ENCODE measurements around the gene RBM15B.

RBM15B gene

DNA sequence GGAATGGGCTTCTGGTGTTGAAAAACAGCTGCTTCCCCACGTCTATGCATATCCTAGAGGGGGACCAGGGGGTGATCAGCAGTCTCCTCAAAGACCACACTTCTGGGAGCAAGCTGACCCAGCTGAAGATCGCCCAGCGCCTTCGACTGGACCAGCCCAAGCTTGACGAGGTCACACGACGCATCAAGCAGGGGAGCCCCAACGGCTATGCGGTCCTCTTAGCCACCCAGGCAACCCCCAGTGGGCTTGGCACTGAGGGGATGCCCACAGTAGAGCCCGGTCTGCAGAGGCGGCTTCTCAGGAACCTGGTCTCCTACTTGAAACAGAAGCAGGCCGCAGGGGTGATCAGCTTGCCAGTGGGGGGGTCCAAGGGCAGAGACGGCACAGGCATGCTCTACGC, 2.5 kb downstream of the RBM15B start:
- no peak for DNase-seq

- no peak for DNase-seq
These were observed 3.5 kb downstream of the RBM15B start for GRCh38 chr3:51394541-51394940.

DNA sequence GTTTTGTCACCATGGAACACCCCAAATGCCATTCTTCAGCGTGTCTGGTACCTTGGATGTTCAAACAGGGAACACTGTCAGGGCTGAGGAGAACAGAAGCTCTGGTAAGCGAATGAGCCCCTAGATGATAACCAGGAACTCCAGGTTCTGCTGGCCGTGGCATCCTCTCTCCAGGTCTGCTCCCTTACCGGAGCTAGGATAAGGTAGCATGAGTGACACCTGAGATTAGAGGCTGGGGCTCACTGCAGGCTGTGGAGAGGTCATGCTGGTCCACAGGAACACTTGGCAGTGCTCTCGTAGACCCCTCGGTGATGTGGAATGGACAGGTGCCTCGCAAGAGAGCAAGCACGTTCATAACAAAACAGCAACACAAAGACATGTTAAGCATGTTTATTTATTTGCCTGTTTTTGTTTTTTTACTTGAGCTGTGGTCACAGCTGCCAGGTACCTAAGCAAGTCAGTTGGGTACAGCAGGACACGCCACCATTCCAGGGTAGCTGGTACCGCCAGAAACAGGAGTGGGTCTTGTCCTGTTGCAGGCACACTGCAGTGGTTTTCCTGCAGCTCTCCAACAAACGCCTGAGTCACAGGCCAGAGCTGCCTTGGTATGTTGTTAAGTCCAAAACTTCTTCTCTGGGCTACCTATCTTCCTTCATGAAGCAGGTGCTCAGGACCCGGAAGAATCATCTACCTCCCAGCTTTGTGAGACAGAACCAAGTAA, 4.6 kb downstream of the RBM15B start:
- no peak for DNase-seq

- DNase-seq = no peak
These were observed 5.3 kb downstream of the RBM15B start for GRCh38 chr3:51396401-51396800.

DNA sequence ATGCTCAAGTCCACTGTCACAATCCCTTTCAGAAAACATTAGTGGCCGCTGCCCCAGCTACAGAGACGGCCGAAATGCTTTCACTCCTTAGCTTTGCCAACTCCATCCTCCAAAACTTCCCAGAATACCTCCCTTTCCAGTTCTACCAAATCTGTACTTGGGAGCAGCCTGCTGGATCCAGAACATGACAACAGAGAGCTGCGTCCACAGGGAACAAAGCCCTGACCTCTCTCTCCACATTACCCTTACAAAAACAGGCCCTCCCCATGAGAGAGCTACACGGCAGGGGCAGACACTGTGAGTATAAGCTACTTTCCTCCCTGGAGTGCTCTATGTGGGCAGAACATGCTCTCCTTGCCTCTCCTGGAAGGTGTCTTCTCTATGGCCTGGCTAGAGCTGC, 6.3 kb downstream of the RBM15B start:
- no peak for DNase-seq

GRCh38 chr3:51398595-51399310, 7.7 kb downstream of the RBM15B start:
- no peak for DNase-seq

DNA sequence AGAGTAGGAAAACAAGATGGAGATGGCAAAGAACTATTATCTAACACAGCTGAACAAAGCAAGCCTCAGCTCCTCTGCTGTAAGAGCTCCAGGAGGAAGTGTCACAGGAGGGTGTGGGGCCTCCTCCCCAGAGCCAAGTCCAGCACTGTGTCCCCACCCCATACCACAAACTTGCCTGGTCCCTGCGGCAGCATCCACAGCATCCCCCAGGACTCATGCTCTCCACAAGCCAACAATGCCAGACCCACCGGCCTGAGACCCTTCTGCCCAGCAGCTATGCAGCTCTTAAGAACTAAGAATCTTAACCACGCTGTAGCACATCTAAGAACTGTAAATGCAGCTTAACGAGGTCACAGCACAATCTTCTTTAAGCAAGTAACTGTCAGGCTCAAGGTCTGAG, 9.1 kb downstream of the RBM15B start:
- DNase-seq = no peak

DNA sequence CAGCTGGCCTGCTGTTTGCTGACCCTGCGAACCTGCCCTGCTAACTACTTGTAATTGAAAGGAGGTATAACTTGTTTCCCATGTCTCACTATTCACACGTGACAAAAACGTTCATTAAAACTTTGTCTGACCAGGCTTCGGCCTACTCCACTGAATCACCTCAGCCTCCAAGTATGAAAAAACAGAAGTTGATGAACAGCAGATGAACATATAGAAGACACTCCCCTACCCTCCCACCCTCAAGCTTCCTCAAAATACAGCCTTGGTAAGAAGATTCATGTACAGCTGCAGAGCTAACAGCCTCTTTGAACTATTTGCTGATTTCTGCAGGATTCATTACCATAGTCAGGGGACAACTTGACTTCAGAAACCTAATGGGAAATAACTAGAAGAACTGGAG, 10.7 kb downstream of the RBM15B start:
- no peak for DNase-seq

GRCh38 chr3:51403675-51404074, 12.6 kb downstream of the RBM15B start:
- no peak for DNase-seq

DNA sequence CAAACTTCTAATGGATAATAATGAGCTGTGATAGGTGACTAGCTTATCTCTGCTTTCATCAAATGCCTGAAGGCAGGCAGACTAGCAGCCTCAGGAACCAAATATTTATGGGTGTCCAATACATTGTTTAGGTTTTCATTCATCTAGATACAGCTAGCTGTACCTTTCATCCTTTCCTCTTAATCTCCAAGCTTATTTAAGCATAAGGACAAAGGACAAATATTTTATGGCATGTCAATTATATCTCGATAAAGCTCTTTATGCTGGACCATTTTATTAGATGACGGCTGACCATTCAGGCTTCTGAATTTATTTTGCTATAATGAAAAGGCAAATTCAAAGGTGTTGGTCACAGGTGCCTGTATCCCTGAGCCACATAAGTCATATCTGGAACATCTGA, 16.9 kb downstream of the RBM15B start:
- DNase-seq = no peak

DNA sequence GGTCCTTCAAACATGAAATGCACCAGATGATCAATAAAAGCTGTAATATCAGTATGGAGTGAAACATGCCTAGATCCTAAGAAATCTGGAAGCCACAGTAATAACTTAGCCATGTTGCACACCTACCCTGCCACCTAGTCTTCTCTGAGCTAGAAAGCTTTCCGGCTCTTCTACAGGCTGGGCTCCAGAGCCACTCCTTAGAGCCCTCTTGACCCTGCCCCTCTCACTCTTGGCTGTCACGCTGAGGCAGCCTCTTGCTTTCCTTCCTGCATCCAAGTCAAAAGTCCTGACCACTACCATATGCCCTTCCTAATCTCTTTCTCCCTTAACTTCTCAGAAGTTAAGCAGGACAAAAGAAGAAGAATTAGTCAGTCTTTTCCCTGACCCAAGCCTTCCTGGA, 17.7 kb downstream of the RBM15B start:
- no peak for DNase-seq

DNA sequence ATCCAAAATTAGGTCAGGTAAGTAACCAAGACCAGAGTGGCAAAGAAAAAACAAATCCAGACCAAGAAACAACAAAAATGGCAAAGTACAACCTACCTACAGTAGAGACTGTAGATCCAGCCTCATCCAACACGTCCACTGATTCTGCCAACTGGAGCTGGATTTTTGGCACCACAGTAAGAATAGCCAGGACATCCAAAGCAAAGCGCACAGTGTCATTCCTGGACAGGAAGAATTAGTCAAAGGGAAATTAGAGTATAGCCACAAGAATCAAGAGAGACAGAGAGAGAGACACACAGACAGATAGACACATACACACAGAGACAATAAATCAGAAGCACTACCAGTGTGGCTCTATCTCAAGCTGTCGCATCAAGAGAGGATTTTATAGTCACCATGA, 31.1 kb downstream of the RBM15B start:
- DNase-seq = no peak

DNA sequence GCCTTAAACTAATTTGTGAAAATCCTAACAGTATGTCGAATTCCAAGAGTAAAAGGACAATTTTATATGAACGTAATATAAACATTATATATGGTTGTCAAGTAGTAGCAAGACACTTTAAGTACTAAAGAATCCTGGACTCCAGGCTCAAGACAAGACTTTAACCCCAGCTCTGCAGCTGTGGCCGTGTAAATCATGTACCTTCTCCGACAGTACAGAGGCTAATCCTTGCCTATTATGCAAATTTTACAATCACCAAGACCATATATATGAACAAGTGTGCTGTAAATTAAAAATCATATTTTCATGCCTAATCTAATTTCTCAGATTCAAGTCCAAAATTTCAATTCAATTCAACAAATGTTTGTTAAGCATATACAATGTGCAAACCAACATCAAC, 35.8 kb downstream of the RBM15B start:
- DNase-seq = no peak

DNA sequence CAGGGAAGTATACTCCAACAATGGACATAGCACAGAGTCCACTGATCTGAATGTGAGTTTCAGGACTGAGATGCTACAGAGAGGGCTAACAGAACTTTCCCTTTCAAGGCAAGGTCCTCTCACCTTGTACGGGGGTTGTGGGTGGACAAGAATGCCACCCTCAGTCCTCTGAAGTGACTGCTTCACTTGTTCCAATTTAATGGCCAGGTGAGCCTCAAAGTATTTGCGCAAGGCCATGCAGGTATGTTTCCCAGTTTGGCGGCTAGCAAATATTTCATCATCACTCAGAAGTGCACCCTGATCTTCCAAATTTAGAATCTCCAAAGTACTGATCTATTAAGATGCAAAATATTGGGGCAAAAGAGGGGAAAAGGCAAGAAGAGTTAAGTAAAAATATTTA, 38.1 kb downstream of the RBM15B start:
- DNase-seq = no peak

GRCh38 chr3:51434110-51434509, 43.0 kb downstream of the RBM15B start:
- no peak for DNase-seq

DNA sequence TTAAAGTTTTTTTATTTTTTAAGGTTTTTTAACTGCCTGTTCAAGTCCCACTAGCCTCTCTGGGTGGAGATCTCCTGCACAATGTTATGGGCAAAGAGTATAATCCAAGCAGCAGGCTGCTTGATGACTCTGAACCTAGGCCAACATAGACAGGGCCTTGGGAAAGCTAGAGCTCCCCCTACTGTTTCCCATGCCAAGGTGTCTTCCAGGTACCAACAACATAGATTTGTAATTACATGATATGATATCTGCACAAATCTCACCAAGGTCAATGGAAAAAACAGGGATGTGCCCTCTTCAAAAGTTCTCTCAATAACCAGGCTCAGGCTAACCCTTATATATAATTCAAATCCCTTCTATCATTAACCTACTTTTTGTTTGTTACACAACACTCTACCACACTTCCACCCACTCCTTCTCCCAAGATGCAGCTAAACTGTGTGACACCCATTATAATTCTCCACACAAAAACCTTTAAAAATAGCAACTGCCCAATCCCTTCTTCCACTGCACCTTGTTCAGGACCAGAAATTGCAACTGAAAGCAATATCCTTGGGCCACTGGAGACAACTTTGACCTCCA, 43.8 kb downstream of the RBM15B start:
- DNase-seq = peak; percentile 37

DNA sequence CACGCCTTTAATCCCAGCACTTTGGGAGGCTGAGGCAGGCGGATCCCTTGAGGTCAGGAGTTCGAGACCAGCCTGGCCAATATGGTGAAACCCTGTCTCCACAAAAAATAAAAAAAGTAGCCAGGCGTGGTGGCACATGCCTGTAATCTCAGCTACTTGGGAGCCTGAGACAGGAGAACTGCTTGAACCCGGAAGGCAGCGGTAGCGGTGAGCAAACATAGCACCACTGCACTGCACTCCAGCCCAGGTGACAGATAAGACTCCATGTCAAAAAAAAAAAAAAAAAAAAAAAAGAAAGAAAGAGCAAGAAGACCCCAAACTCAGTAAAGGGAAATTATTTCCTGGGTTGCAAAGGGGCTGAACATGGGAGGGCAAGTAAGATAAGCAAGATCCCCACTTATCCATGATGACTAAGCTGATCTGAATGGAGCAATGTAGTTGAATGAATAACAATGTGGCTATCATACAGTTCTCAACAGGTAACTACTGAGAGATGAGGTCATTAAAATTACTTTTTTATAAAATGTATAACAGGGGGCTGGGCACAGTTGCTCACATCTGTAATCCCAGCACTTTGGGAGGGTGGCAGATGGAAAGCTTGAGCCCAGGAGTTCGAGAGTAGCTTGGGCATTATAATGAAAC, 46.0 kb downstream of the RBM15B start:
- no peak for DNase-seq

DNA sequence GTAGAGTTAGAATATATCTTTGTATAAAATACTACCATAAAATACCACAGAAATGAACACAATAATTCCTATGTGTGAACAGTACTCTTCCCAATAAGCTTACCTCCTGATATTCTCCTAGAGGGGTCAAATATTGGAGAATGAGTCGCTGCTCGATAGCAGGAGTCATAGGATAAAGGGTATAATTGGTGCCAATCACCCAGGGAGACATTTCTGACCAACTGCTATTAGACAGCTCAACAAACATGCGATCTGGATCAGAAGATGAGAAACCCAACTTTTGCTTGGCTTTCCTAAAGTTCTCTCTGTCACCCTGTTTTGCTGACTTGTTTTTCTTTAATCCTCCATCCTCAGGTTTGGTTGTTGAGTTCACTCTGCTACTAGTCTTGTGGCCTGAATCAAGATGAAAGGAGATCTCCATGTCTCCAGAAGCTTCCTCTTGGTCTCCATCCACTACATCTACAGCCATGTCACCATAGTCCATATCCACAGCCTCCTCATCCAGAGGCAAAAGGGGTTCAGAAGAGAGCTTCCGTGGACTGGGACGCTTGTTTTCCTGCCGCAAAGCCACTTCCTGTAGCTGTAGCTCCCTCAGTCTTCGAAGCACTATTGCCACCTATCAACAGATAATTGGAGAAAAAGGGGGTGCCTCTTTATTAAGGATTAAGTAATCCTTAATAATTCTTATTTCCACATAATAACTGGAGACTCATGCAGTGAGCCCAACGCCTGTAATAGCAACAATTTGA, 50.4 kb downstream of the RBM15B start:
- no peak for DNase-seq

- DNase-seq = no peak
These were observed 54.6 kb downstream of the RBM15B start for GRCh38 chr3:51445544-51446280.

Measured in CD4-positive, alpha-beta T cell treated with Interferon gamma for 1 hour (primary cell).